Activated CD4-positive, alpha-beta T cell treated with anti-CD3 and anti-CD28 coated beads for 4 hours (primary cell): ENCODE measurements around the gene HTT.

Source experiments
- DNase-seq, 2 donors: peaks; one replicate each; pipeline ENCODE4 v3.0.0-alpha.2; 2020

The HTT gene

DNA sequence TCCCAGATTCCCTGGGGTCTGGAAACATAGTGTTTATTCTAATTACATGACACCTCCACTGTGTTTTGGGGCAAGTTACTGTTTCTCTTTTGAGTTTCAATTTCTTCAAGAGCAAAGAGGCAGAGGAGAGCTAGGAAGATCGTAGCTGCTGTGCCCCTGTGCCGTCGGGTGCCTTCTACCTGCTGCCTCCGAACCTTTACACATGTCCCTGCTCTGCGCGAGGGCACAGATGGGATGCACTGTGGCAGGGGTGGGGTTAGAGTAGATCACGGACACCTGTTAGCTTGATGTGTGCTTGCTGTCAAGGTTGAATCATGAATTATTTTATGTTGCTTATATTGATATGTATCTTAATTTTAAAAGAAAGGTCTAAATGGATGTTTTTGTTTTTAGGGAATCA, 103.4 kb downstream of the HTT start:
- no peak for DNase-seq

- no peak for DNase-seq
Observed at GRCh38 chr4:3178351-3178750, 103.9 kb downstream of the HTT start.

- DNase-seq, result no peak
Observed at GRCh38 chr4:3179126-3179706, 104.7 kb downstream of the HTT start.

DNA sequence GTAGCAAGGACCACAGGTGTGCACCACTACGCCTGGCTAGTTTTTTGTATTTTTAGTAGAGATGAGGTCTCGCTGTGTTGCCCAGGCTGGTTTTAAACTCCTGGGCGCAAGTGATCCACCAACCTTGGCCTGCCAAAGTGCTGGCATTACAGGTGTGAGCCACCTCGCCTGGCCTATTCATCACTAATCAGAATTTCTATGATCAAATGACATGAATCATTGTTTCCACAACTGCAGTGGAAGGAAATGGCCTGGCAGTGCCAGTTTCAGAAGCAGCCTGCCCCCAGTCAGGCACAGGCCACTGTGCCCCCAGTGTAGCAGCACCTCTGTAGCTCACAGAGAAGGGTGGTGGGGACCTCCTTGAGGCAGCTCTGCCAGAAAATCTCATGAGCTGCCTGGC, 108.5 kb downstream of the HTT start:
- DNase-seq, result no peak

- DNase-seq, result no peak
Observed at GRCh38 chr4:3184725-3185124, 110.2 kb downstream of the HTT start.

- DNase-seq, result no peak
Observed at GRCh38 chr4:3186609-3187008, 112.1 kb downstream of the HTT start.

- DNase-seq, result no peak
Observed at GRCh38 chr4:3188118-3188517, 113.6 kb downstream of the HTT start.

- no peak for DNase-seq
Observed at GRCh38 chr4:3189459-3189858, 115.0 kb downstream of the HTT start.

GRCh38 chr4:3190549-3190948, 116.1 kb downstream of the HTT start:
- DNase-seq, result no peak

- no peak for DNase-seq
Observed at GRCh38 chr4:3192188-3192587, 117.7 kb downstream of the HTT start.

DNA sequence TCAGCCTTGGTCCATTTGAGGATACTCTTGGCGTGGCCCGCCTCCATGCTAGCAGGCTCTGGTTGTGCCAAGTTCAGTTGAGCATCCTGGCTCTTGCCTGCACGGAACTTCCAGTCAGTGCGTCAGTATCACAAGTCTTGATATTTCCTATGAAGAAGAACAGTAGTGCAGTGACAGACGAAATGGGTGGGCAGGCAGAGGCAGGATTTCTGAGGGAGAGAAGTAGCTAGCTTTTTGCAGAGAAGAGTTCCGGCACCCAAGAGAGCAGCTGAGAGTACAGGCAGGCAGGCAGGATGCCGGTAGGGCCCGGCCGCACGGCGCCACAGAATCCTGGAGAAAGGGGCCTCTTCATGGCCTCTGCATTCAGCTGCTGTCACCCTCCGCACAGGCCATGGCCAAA, 118.3 kb downstream of the HTT start:
- DNase-seq, result no peak

- DNase-seq, result no peak
Observed at GRCh38 chr4:3193531-3194203, 119.2 kb downstream of the HTT start.

GRCh38 chr4:3196670-3197359, 122.3 kb downstream of the HTT start:
- DNase-seq, result no peak

DNA sequence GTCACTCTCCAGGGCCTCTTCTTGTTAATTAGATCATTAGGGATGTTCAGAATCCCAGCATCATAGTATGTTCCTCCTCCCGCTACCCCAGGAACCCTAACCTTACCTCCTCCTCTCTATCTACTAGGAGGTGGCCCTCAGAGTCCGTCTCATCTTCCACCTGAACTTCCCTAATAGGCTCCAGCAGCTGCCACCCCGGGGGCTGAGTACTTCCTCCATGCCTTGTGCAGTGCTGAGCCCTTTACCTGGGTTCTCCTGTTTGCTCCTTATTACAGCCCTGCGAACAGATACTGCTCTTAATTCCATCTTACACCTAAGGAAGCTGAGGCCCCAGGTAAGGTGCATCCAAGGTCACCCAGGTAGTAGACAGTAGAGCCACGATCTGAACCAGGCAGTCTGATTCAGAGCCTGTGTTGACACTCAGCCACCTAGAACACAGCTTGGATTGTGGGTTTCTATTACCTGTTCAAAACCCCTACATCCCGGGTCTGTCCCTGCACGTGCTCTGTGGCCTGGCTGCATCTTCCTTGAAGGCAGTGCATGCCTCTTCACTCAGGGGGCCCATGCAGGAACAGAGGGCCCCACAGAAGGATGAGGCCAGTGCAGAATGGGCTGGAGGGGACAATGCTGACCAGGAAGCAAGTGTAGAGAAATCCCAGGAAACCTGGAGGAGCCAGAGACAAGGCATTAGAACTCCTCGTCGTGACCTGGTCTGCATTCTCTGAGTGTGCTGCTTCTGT, 123.1 kb downstream of the HTT start:
- no peak for DNase-seq

GRCh38 chr4:3198906-3199305, 124.4 kb downstream of the HTT start:
- DNase-seq, result no peak

GRCh38 chr4:3199653-3200422, 125.4 kb downstream of the HTT start:
- no peak for DNase-seq

- DNase-seq, result no peak
Observed at GRCh38 chr4:3200423-3201090, 126.1 kb downstream of the HTT start.

GRCh38 chr4:3201718-3202702, 127.5 kb downstream of the HTT start:
- peak; percentile 59 to 63 for DNase-seq

DNA sequence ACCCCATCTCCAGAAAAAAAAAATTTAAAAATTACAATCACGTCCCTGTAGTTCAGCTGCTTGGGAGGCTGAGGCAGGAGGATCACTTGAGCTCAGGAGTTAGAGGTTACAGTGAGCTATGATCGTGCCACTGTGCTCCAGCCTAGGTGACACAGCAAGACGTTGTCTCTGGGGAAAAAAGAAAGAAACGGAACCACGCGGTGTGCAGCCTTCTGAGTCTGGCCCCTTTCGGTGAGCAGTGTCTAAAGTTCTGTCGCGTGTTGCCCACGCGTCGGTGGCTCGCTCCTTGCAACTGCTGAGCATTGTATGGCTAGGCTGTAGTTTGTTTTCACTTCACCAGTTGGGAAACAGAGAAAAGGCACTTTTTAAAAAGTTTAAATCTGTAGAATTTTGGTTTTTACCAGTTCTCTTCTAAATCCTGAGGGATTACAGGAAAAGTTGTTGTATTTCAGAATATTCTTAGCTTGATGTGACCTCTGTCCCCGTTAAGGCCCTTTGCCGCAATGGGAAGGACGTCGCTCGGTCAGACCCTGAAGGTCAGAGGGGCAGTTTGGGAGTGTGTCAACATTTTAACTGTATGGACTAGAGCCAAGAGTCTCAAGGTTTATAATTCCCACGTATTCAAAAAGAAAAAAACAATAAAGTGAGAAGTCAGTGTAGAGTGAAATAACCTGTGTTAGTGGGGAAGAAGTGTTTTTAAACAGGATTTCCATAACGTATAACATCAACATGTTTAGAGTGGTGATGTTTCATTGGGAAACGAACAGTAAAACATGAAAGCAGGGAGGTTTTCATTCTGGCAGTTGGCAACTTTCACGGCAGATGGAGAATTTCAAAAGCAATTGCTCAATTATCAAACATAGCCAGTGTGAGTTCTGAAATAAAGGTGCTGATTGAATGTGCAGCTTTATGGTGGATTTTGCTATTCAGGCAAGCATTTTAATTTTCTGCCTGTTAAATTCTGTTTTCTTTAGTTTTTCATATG, 128.6 kb downstream of the HTT start:
- peak; percentile 29 to 37 for DNase-seq

DNA sequence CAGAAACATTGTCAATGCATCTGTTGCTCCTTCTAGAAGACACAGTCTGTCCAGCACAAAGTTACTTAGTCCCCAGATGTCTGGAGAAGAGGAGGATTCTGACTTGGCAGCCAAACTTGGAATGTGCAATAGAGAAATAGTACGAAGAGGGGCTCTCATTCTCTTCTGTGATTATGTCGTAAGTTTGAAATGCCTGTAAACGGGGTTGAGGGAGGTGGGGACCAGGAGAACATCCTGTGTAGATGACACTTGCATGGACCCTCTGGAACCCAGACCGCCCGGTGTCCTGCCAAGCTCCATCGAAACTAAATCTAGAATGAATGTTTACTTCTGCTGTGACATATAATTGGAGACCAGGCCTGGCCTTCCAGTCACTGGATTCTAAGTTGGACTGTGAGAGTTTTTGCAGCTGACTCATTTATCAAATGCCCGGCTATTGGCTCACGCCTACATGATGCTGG, 129.5 kb downstream of the HTT start:
- no peak for DNase-seq
